ENCODE measurements around the gene RPS6KA5. TPM values are rescaled to one million over a fixed set of nuclear protein-coding genes. Genes with fewer than 3 reads are reported as not detected.

The RPS6KA5 gene
- total and polyA plus RNA-seq, 4 donors, result 3.3 to 10.7 (median 7.8) TPM

DNA sequence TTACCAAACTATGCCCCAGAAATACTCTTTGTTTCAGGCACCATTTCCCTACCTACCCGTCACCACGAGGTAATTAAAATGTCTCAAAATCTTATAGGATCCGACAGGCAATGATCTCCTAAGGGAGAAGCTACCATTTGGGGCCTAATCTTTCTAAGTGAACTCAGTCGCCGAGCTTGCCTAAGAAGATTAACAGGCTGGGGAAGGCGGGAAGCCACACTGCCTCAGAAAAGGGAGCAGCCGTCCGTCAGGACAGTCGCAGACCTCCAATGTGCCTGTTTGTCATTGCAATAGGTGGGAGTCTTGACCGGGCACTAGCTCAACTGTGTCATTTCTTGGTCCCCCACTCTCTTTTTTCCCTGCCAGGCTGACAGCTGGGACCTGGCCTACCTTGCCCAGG is 248.8 kb downstream of the RPS6KA5 start:
- Histone ChIP-seq H3K27ac (ENCODE audit: low read depth, low read length) (no peak overlapping the region), H3K4me3 (ENCODE audit: low read depth, low read length) (no peak overlapping the region), H3K4me1 (ENCODE audit: control insufficient read depth, insufficient read depth, low read length) (peaks cover 39% of the 10 kb centered on the region), H3K27me3 (ENCODE audit: control insufficient read depth, insufficient read depth, low read length) (no peaks in the 10 kb centered on the region), H3K36me3 (ENCODE audit: control insufficient read depth, insufficient read depth, low read length) (no peaks in the 10 kb centered on the region), H3K9me3 (ENCODE audit: control insufficient read depth, insufficient read depth, low read length) (no peaks in the 10 kb centered on the region)
- DNase-seq (ENCODE audit: low read depth in 4 of 6, low spot score in 6 of 6), result no peak
- 79% methylated on average over 10 of the region's 10 CpGs for WGBS (ENCODE audit: insufficient coverage)

DNA sequence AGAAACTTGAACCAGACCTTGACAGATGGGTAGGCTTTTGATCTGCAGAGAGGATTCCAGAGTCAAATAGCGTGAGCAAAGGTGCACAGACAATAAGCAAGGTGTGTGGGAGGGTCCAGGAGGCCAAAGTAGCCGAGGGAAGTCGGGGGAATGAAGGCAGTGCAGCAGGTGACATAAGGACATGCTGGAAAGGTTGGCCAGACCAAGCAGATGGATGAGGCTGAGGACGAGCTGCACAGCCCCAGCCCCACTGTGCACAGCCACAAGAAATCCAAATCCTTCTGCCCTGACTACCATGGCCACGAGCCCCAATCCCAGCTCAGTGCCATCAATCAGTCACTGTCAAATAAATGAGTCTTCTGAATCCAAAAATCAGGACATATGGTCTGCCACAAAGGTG is 249.6 kb downstream of the RPS6KA5 start:
- no peaks in the 10 kb centered on the region for H3K9me3 ChIP-seq (ENCODE audit: control insufficient read depth, insufficient read depth, low read length)
- peaks cover 40% of the 10 kb centered on the region for H3K4me1 ChIP-seq (ENCODE audit: control insufficient read depth, insufficient read depth, low read length)
- no peak overlapping the region for H3K4me3 ChIP-seq (ENCODE audit: low read depth, low read length)
- H3K27ac ChIP-seq (ENCODE audit: low read depth, low read length), result no peak overlapping the region
- 85% methylated on average over 5 of the region's 5 CpGs for WGBS (ENCODE audit: insufficient coverage)
- DNase-seq (ENCODE audit: low read depth in 4 of 6, low spot score in 6 of 6), result no peak
- no peaks in the 10 kb centered on the region for H3K27me3 ChIP-seq (ENCODE audit: control insufficient read depth, insufficient read depth, low read length)
- H3K36me3 ChIP-seq (ENCODE audit: control insufficient read depth, insufficient read depth, low read length), result no peaks in the 10 kb centered on the region

GRCh38 chr14:90809530-90810312 is 250.7 kb downstream of the RPS6KA5 start:
- no peak for DNase-seq (ENCODE audit: low read depth in 4 of 6, low spot score in 6 of 6)
- peaks cover 8% of the 10 kb centered on the region for H3K36me3 ChIP-seq (ENCODE audit: control insufficient read depth, insufficient read depth, low read length)
- H3K4me1 ChIP-seq (ENCODE audit: control insufficient read depth, insufficient read depth, low read length), result peaks cover 32% of the 10 kb centered on the region
- no peak overlapping the region for H3K4me3 ChIP-seq (ENCODE audit: low read depth, low read length)
- no peaks in the 10 kb centered on the region for H3K9me3 ChIP-seq (ENCODE audit: control insufficient read depth, insufficient read depth, low read length)
- no peaks in the 10 kb centered on the region for H3K27me3 ChIP-seq (ENCODE audit: control insufficient read depth, insufficient read depth, low read length)
- no peak overlapping the region for H3K27ac ChIP-seq (ENCODE audit: low read depth, low read length)
- WGBS (ENCODE audit: insufficient coverage), result 94% methylated on average over 6 of the region's 7 CpGs

- H3K36me3 ChIP-seq (ENCODE audit: control insufficient read depth, insufficient read depth, low read length), result peaks cover 14% of the 10 kb centered on the region
- no peak overlapping the region for H3K27ac ChIP-seq (ENCODE audit: low read depth, low read length)
- H3K9me3 ChIP-seq (ENCODE audit: control insufficient read depth, insufficient read depth, low read length), result no peaks in the 10 kb centered on the region
- peaks cover 28% of the 10 kb centered on the region for H3K4me1 ChIP-seq (ENCODE audit: control insufficient read depth, insufficient read depth, low read length)
- no peak overlapping the region for H3K4me3 ChIP-seq (ENCODE audit: low read depth, low read length)
- no peaks in the 10 kb centered on the region for H3K27me3 ChIP-seq (ENCODE audit: control insufficient read depth, insufficient read depth, low read length)
- no peak for DNase-seq (ENCODE audit: low read depth in 4 of 6, low spot score in 6 of 6)
- 95% methylated on average over 11 of the region's 15 CpGs for WGBS (ENCODE audit: insufficient coverage)
These were observed 251.5 kb downstream of the RPS6KA5 start for GRCh38 chr14:90808759-90809529.

DNA sequence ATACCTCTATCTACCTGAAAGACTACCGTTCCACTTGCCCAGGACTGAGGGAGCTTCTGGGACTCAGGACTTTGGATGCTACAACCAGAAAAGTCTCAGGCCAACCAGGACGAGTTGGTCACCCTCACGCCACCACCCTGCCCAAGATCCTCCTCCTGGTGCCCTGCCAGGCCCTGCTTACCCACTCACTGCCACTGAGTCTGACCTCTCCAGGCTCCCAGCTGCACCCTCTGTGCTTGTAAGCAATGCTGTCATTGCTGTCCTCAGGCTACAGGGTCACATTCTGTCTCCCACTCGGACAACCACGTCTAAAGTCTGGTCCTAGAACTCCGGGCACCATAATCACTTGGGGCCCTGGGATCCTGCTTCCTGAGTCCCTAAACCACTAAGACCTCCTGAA is 253.4 kb downstream of the RPS6KA5 start:
- Histone ChIP-seq H3K27ac (ENCODE audit: low read depth, low read length) (no peak overlapping the region), H3K27me3 (ENCODE audit: control insufficient read depth, insufficient read depth, low read length) (no peaks in the 10 kb centered on the region), H3K36me3 (ENCODE audit: control insufficient read depth, insufficient read depth, low read length) (peaks cover 16% of the 10 kb centered on the region), H3K9me3 (ENCODE audit: control insufficient read depth, insufficient read depth, low read length) (no peaks in the 10 kb centered on the region), H3K4me1 (ENCODE audit: control insufficient read depth, insufficient read depth, low read length) (peaks cover 31% of the 10 kb centered on the region), H3K4me3 (ENCODE audit: low read depth, low read length) (no peak overlapping the region)
- WGBS (ENCODE audit: insufficient coverage), result 90% methylated on average over 6 of the region's 6 CpGs
- DNase-seq (ENCODE audit: low read depth in 4 of 6, low spot score in 6 of 6), result no peak

DNA sequence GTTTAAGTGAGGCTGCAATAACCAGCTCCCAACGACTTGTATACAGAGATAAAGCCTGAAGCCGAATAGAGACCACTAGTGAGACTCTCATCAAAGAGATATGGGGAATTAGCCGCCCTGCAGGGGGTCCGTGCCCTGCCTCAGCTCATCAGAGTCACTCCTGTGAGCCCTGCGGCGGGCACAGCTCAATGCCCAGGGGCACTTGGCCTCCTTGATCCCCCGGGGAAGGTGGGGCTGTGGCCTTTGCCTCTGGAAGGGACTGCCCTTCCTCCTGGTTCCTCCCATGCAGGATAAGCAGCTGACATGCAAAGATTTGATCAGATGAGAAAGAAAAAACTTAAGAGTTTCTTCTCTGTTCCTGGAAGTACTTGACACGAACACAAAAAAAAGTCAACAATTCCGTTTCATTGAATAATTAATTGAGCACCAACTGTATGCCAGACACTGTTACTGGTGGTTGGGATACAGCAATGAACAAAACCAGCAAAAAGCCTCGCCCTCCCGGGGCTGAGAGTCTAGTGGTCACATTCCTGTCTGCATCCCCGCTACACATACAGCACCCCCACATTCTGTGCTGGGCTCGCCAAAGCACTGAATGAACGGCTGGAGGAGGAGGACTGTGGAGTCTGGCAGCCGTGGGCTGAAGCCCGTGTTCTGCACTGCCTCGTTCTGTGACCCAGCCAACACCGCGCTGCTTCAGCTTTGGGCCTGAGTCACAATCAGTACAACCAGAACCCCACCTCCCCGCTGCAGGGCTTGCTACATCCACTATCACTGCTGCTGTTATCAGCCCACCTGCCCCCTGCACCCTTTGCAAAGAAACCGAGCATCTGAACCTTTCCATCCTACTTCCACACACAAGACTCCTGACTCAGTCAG is 254.5 kb downstream of the RPS6KA5 start:
- no peaks in the 10 kb centered on the region for H3K9me3 ChIP-seq (ENCODE audit: control insufficient read depth, insufficient read depth, low read length)
- no peaks in the 10 kb centered on the region for H3K27me3 ChIP-seq (ENCODE audit: control insufficient read depth, insufficient read depth, low read length)
- no peak overlapping the region for H3K4me3 ChIP-seq (ENCODE audit: low read depth, low read length)
- H3K27ac ChIP-seq (ENCODE audit: low read depth, low read length), result no peak overlapping the region
- DNase-seq (ENCODE audit: low read depth in 4 of 6, low spot score in 6 of 6), result no peak
- 72% methylated on average over 13 of the region's 21 CpGs for WGBS (ENCODE audit: insufficient coverage)
- H3K4me1 ChIP-seq (ENCODE audit: control insufficient read depth, insufficient read depth, low read length), result peaks cover 31% of the 10 kb centered on the region
- peaks cover 21% of the 10 kb centered on the region for H3K36me3 ChIP-seq (ENCODE audit: control insufficient read depth, insufficient read depth, low read length)

- Histone ChIP-seq H3K27ac (ENCODE audit: low read depth, low read length) (no peak overlapping the region), H3K36me3 (ENCODE audit: control insufficient read depth, insufficient read depth, low read length) (peaks cover 21% of the 10 kb centered on the region), H3K4me3 (ENCODE audit: low read depth, low read length) (no peak overlapping the region), H3K27me3 (ENCODE audit: control insufficient read depth, insufficient read depth, low read length) (no peaks in the 10 kb centered on the region), H3K4me1 (ENCODE audit: control insufficient read depth, insufficient read depth, low read length) (peaks cover 31% of the 10 kb centered on the region), H3K9me3 (ENCODE audit: control insufficient read depth, insufficient read depth, low read length) (no peaks in the 10 kb centered on the region)
- 95% methylated on average over 10 of the region's 13 CpGs for WGBS (ENCODE audit: insufficient coverage)
- no peak for DNase-seq (ENCODE audit: low read depth in 4 of 6, low spot score in 6 of 6)
These were observed 255.4 kb downstream of the RPS6KA5 start for GRCh38 chr14:90805084-90805391.

DNA sequence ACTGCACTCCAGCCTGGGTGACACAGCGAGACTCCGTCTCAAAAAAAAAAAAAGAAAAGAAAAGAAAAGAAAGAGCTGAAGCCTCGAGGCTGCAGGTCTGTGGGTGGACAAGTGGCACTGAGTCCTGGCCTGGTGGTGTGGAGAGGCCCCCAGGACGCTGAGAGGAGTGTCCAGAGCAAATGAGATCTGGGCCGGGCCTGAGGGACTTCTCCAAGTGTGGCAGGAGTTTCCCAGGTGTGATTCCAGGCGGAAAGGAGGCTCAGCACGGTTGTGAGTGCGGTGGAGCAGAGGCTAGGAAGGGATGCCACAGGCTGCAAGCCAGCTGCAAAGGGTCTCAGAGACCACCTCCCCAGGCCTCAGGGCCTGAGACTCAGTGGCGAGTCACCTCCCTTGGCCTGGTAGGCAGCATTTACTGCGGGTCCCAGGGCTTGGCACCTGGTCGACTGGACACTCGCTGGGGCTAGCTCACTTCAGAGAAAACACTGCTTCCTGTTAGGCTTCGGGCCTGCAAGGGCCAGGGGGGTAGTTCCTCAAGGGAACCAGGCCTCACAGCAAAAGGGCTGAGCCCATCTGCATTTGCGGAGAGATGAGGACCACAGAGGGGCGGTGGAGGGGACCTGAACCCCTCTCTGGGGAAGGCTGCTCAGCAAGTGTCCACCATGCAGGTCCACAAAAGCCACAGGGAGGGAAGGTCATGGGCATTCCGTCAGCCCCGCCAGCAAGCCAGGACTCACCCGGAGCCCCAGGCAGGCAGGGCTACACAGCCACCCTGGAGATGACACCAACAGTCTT is 256.0 kb downstream of the RPS6KA5 start:
- H3K9me3 ChIP-seq (ENCODE audit: control insufficient read depth, insufficient read depth, low read length), result no peaks in the 10 kb centered on the region
- peaks cover 31% of the 10 kb centered on the region for H3K4me1 ChIP-seq (ENCODE audit: control insufficient read depth, insufficient read depth, low read length)
- H3K27ac ChIP-seq (ENCODE audit: low read depth, low read length), result no peak overlapping the region

DNA sequence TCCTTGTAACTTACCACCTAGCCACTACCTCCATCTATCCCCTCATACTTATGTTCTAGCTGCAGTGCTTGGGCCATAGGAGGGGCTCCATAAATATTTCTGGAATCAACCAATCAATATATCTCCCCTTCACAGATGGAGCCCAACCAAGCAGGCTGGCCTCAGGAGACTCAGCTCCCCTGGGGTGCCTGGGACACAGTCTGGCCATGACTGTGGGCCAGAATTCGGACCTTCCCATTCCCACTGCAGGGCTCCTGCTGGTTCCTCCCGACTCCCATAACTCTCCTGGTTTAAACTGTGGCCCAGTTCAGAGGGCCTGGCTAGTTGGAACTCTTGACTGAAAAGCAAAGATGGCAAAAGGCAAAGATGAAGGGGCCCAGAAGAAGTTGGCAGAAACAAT is 257.2 kb downstream of the RPS6KA5 start:
- Histone ChIP-seq H3K36me3 (ENCODE audit: control insufficient read depth, insufficient read depth, low read length) (peaks cover 21% of the 10 kb centered on the region), H3K4me3 (ENCODE audit: low read depth, low read length) (no peak overlapping the region), H3K4me1 (ENCODE audit: control insufficient read depth, insufficient read depth, low read length) (peaks cover 22% of the 10 kb centered on the region), H3K27me3 (ENCODE audit: control insufficient read depth, insufficient read depth, low read length) (no peaks in the 10 kb centered on the region), H3K9me3 (ENCODE audit: control insufficient read depth, insufficient read depth, low read length) (no peaks in the 10 kb centered on the region), H3K27ac (ENCODE audit: low read depth, low read length) (no peak overlapping the region)
- 90% methylated on average over 1 of the region's 2 CpGs for WGBS (ENCODE audit: insufficient coverage)
- DNase-seq (ENCODE audit: low read depth in 4 of 6, low spot score in 6 of 6), result no peak

More for the DNA sequence above, 256.0 kb downstream of the RPS6KA5 start:
- Histone ChIP-seq H3K4me3 (ENCODE audit: low read depth, low read length) (no peak overlapping the region), H3K27me3 (ENCODE audit: control insufficient read depth, insufficient read depth, low read length) (no peaks in the 10 kb centered on the region), H3K36me3 (ENCODE audit: control insufficient read depth, insufficient read depth, low read length) (peaks cover 21% of the 10 kb centered on the region)
- WGBS (ENCODE audit: insufficient coverage), result 92% methylated on average over 18 of the region's 18 CpGs
- no peak for DNase-seq (ENCODE audit: low read depth in 4 of 6, low spot score in 6 of 6)

Measured in spinal cord (tissue), 10 donors.